HepG2 (cell line): ENCODE data around the gene DLG2. TPM values are rescaled to one million over a fixed set of nuclear protein-coding genes. Genes with fewer than 3 reads are reported as not detected.

Experiments used
- ATAC-seq: fragments of 200-7000 bp; cut with Tn5 transposase; 3 replicates; pipeline ENCODE4 v1.9.1; 2020; ENCODE audit warnings: mild to moderate bottlenecking, moderate library complexity
- BruUV-seq: library from RNA; stranded (reverse); fragments of 400-500 nt; replicated peaks from 2 replicates; lab custom pipeline; 2021; lab: Mats Ljungman, UMichigan
- CTCF ChIA-PET: fragments of 300-600 bp; formaldehyde crosslinking; extraction: SDS; loops from one replicate; lab custom pipeline; 2021; ENCODE audit warnings: low total read pairs, inconsistent platforms, low intra/inter-chr PET ratio; lab: Yijun Ruan, JAX
- POLR2A ChIA-PET: fragments of 350-600 bp; sonication (Branson Sonifier 250); formaldehyde crosslinking; loops from one replicate; lab custom pipeline; 2020; ENCODE audit warnings: antibody characterized with exemption, inconsistent platforms; lab: Yijun Ruan, JAX
- DNase-seq: peaks from one replicate; pipeline ENCODE4 v3.0.0-alpha.2; 2015; ENCODE audit warnings: low spot score
- FAIRE-seq: peaks from 3 replicates; lab custom pipeline; 2011; peaks lifted over from hg19 to GRCh38; lab: Jason Lieb, UNC
- H2AFZ ChIP-seq: one replicate; pipeline ENCODE4 v1.6.1; 2011; ENCODE audit warnings: low read length, inconsistent platforms
- H3K27ac ChIP-seq: fragments of 300-600 bp; 3 replicates; pipeline ENCODE4 v1.8.0; 2011; ENCODE audit warnings: mixed run types, mild to moderate bottlenecking, mixed read lengths, low read length, inconsistent platforms; ENCODE audit not compliant: insufficient read depth; ENCODE audit errors: extremely low read length
- H3K27me3 ChIP-seq, 2 experiments: fragments of 200-600 bp in 1 of 2; 2 replicates in 1 of 2; 3 replicates in 1 of 2; pipeline versions ENCODE4 v1.6.0 to v1.8.0; 2011; ENCODE audit warnings: low read length in 2 of 2, mild to moderate bottlenecking in 2 of 2, moderate library complexity in 2 of 2, inconsistent platforms in 1 of 2; ENCODE audit not compliant: insufficient read depth in 2 of 2, control insufficient read depth in 1 of 2
- H3K36me3 ChIP-seq, 2 experiments: fragments of 200-600 bp in 1 of 2; replicated peaks in 1 of 2; 2 replicates in 1 of 2; 3 replicates in 1 of 2; pipeline versions ENCODE4 v1.5.1 to v1.8.0; 2011; ENCODE audit warnings: low read length in 2 of 2, inconsistent platforms in 1 of 2; ENCODE audit not compliant: insufficient read depth in 2 of 2, control insufficient read depth in 1 of 2
- H3K4me1 ChIP-seq: 2 replicates; pipeline ENCODE4 v1.5.1; 2012; ENCODE audit warnings: low read length, inconsistent platforms; ENCODE audit not compliant: insufficient read depth
- H3K4me2 ChIP-seq: 2 replicates; pipeline ENCODE4 v1.6.0; 2011; ENCODE audit warnings: low read depth, low read length, inconsistent platforms
- H3K4me3 ChIP-seq, 3 experiments: fragments of 200-600 bp in 1 of 3; sonication (generic), shearing (Covaris generic) in 1 of 3; replicated peaks in 1 of 3; 2 replicates each; pipeline ENCODE4 v1.5.1; 2011 to 2016; ENCODE audit warnings: low read length in 3 of 3, inconsistent platforms in 2 of 3, low read depth in 2 of 3, mild to moderate bottlenecking in 2 of 3, control low read depth in 1 of 3, mixed read lengths in 1 of 3; ENCODE audit not compliant: insufficient read depth in 1 of 3
- H3K79me2 ChIP-seq: one replicate; pipeline ENCODE4 v1.6.1; 2011; ENCODE audit warnings: low read length, inconsistent platforms; ENCODE audit not compliant: insufficient read depth
- H3K9ac ChIP-seq: 2 replicates; pipeline ENCODE4 v1.6.0; 2011; ENCODE audit warnings: mild to moderate bottlenecking, low read depth, low read length, inconsistent platforms; ENCODE audit not compliant: insufficient read depth
- H3K9me3 ChIP-seq: 2 replicates; pipeline ENCODE4 v1.5.1; 2012; ENCODE audit warnings: mild to moderate bottlenecking, low read length
- H4K20me1 ChIP-seq: 2 replicates; pipeline ENCODE4 v1.6.0; 2011; ENCODE audit warnings: inconsistent platforms, mild to moderate bottlenecking, low read length, moderate library complexity; ENCODE audit not compliant: insufficient read depth
- DNMT3B ChIP-seq: conservative IDR thresholded peaks from 2 replicates; pipeline ENCODE4 v1.6.1; 2016; ENCODE audit warnings: missing biosample characterization, control low read depth
- MAFG ChIP-seq: sonication (generic); formaldehyde crosslinking; IDR thresholded peaks from 2 replicates; pipeline ENCODE4 v1.5.1; 2020; ENCODE audit warnings: mild to moderate bottlenecking, missing genetic modification reagents
- NFE2L1 ChIP-seq: sonication (generic); formaldehyde crosslinking; IDR thresholded peaks from 2 replicates; pipeline ENCODE4 v1.4.0; 2020; ENCODE audit warnings: missing genetic modification reagents, mild to moderate bottlenecking, borderline replicate concordance
- SIN3A ChIP-seq: IDR thresholded peaks from 2 replicates; pipeline ENCODE4 v1.6.1; 2011; ENCODE audit warnings: low read depth, mild to moderate bottlenecking, control low read depth, low read length, borderline replicate concordance
- ZBTB20 ChIP-seq: sonication (generic); formaldehyde crosslinking; IDR thresholded peaks from 2 replicates; pipeline ENCODE4 v1.8.1; 2023; ENCODE audit warnings: missing genetic modification reagents, low read depth, mild to moderate bottlenecking, borderline replicate concordance
- ZNF275 ChIP-seq: sonication (generic); formaldehyde crosslinking; IDR thresholded peaks from 2 replicates; pipeline ENCODE4 v1.8.0; 2022; ENCODE audit warnings: missing genetic modification reagents, mild to moderate bottlenecking, inconsistent platforms, borderline replicate concordance
- ZNF30 ChIP-seq: sonication (generic); formaldehyde crosslinking; IDR thresholded peaks from 2 replicates; pipeline ENCODE4 v1.5.0; 2020; ENCODE audit warnings: mild to moderate bottlenecking, missing genetic modification reagents
- ZNF446 ChIP-seq: sonication (generic); formaldehyde crosslinking; IDR thresholded peaks from 2 replicates; pipeline ENCODE4 v1.5.0; 2020; ENCODE audit warnings: mild to moderate bottlenecking, missing genetic modification reagents
- ZNF547 ChIP-seq: sonication (generic); formaldehyde crosslinking; IDR thresholded peaks from 2 replicates; pipeline ENCODE4 v1.5.1; 2020; ENCODE audit warnings: mild to moderate bottlenecking, missing genetic modification reagents
- ZNF552 ChIP-seq: sonication (generic); formaldehyde crosslinking; IDR thresholded peaks from 2 replicates; pipeline ENCODE4 v1.9.0; 2022; ENCODE audit warnings: missing genetic modification reagents, mild to moderate bottlenecking, borderline replicate concordance
- WGBS: methylation state at CpG from one replicate; pipeline ENCODE4 v1.1.6; 2017; ENCODE audit warnings: low lambda C conversion rate; 5-methylcytosine and 5-hydroxymethylcytosine counted together
- in situ Hi-C: cut with HindIII; loops from 2 replicates; pipeline ENCODE4 v1.10.0; 2017; ENCODE audit warnings: low pct_unique_long_range_greater_than_20kb; ENCODE audit not compliant: extremely low pct_ligation_motif_present
- intact Hi-C: fragments of 100-400 bp; cut with micrococcal nuclease; formaldehyde crosslinking; loops from one replicate; pipeline ENCODE4 v1.10.0; 2022; ENCODE audit not compliant: unreplicated experiment
- polyA plus RNA-seq, 8 experiments: library from polyadenylated mRNA; depleted of rRNA in 3 of 8; stranded (reverse) in 7 of 8; unstranded in 1 of 8; fragments of >200 nt; fragmentation: Illumina TruSeq in 4 of 8; extraction: Trizol in 4 of 8; gene quantifications; 2 replicates each; pipeline versions ENCODE4 v1.2.1 to v1.2.3, GENCODE V29; 2011 to 2016; ENCODE audit warnings: low read depth in 4 of 8, missing spikeins in 1 of 8, mixed read lengths in 1 of 8; ENCODE audit not compliant: insufficient read depth in 1 of 8
- total RNA-seq, 5 experiments: library from RNA; depleted of rRNA; stranded (reverse); fragments of >200 nt; fragmentation: Illumina TruSeq; extraction: Trizol; gene quantifications; 2 replicates each; pipeline ENCODE4 v1.2.3, GENCODE V29; 2016; ENCODE audit warnings: low read depth in 1 of 5
- TF ChIP-seq, protein P1 (sequence below): sonication (generic); formaldehyde crosslinking; IDR thresholded peaks from 2 replicates; pipeline ENCODE4 v1.5.0; 2020; ENCODE audit warnings: mild to moderate bottlenecking, missing genetic modification reagents

DLG2 gene
- total and polyA plus RNA-seq, 2 of the 13 experiments (the other 11 are each of a cell fraction or from before 2014, with no cell fraction given), result 0.46 to 1.0 TPM

DNA sequence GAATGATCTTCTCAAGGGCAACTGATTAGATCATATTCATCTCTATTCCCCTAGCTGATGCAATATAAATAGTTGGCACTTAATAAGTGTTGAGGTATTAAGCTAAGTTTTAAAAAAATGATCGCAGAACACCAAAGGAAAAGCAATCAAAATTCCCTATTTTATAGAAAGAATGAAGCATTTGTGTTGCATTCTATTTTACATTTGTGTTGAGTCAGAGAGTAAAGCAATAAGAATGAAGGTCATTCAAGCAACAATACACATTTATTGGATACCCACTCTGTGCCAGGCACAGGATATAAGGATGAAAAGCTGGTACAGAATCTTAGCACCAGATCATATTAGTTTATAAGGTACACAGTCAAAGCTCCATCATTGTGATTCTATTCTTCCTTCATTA lies 1654.6 kb downstream of the DLG2 start:
- H3K27me3 ChIP-seq, result no peaks in the 10 kb centered on the region; a peak in 1 of 5 replicates
- H4K20me1 ChIP-seq, result no peaks in the 10 kb centered on the region
- no peak overlapping the region for H3K4me2 ChIP-seq
- TF ChIP-seq, protein P1, sequence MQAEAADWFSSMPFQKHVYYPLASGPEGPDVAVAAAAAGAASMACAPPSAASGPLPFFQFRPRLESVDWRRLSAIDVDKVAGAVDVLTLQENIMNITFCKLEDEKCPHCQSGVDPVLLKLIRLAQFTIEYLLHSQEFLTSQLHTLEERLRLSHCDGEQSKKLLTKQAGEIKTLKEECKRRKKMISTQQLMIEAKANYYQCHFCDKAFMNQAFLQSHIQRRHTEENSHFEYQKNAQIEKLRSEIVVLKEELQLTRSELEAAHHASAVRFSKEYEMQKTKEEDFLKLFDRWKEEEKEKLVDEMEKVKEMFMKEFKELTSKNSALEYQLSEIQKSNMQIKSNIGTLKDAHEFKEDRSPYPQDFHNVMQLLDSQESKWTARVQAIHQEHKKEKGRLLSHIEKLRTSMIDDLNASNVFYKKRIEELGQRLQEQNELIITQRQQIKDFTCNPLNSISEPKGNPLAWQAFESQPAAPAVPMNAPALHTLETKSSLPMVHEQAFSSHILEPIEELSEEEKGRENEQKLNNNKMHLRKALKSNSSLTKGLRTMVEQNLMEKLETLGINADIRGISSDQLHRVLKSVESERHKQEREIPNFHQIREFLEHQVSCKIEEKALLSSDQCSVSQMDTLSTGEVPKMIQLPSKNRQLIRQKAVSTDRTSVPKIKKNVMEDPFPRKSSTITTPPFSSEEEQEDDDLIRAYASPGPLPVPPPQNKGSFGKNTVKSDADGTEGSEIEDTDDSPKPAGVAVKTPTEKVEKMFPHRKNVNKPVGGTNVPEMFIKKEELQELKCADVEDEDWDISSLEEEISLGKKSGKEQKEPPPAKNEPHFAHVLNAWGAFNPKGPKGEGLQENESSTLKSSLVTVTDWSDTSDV, result no peak
- ChIA-PET POLR2A (no interaction called here), CTCF (no interaction called here)
- H3K36me3 ChIP-seq, result no peaks in the 10 kb centered on the region
- DNase-seq (no peak), ATAC-seq (no peak), FAIRE-seq (no peak)
- no peaks in the 10 kb centered on the region for H3K4me1 ChIP-seq
- no peaks in the 10 kb centered on the region for H3K79me2 ChIP-seq
- no peak overlapping the region for H3K4me3 ChIP-seq
- WGBS, result 43% methylated on average over 1 of the region's 1 CpG
- intact Hi-C loops (no loop called here), in situ Hi-C loops (no loop called here)
- H3K9me3 ChIP-seq, result no peaks in the 10 kb centered on the region
- no peak overlapping the region for H3K9ac ChIP-seq
- BruUV-seq, result no TSS peak
- no peak overlapping the region for H2AFZ ChIP-seq
- no peak overlapping the region for H3K27ac ChIP-seq

- ATAC-seq, result no peak
- TF ChIP-seq ZNF446 (CRISPR knock-in tag), result no peak
- TF ChIP-seq ZNF30, result no peak
- TF ChIP-seq ZNF275, result no peak
- TF ChIP-seq DNMT3B (CRISPR knock-in tag), result no peak
- TF ChIP-seq ZNF547 (CRISPR knock-in tag), result no peak
- TF ChIP-seq SIN3A, result no peak
- TF ChIP-seq ZBTB20, result no peak
- TF ChIP-seq MAFG (CRISPR knock-in tag), result no peak
- no peak for TF ChIP-seq NFE2L1 (CRISPR knock-in tag)
- no peak for TF ChIP-seq ZNF552 (CRISPR knock-in tag)
- no peak overlapping the region for H2AFZ ChIP-seq
- POLR2A ChIA-PET, result no interaction called here
- no peak overlapping the region for H3K9ac ChIP-seq
- no peak overlapping the region for H3K4me3 ChIP-seq
- H3K27ac ChIP-seq, result no peak overlapping the region
- intact Hi-C loops, result no loop called here
- no peaks in the 10 kb centered on the region for H3K4me1 ChIP-seq
- no peaks in the 10 kb centered on the region for H3K9me3 ChIP-seq
- BruUV-seq, result no TSS peak
- in situ Hi-C loops, result no loop called here
- H3K36me3 ChIP-seq, result no peaks in the 10 kb centered on the region
- H3K79me2 ChIP-seq, result no peaks in the 10 kb centered on the region
- H3K4me2 ChIP-seq, result no peak overlapping the region
- 0% methylated on average over 1 of the region's 1 CpG for WGBS
- no peaks in the 10 kb centered on the region for H4K20me1 ChIP-seq
- no peak for DNase-seq
- H3K27me3 ChIP-seq, result no peaks in the 10 kb centered on the region; a peak in 1 of 5 replicates
- no peak for FAIRE-seq
- CTCF ChIA-PET, result no interaction called here
Observed at GRCh38 chr11:83971063-83971462, 1656.1 kb downstream of the DLG2 start.
